Stimulated activated naive CD8-positive, alpha-beta T cell treated with anti-CD3 and anti-CD28 coated beads, Interleukin-15, Interleukin-2, amounts not matched to agents 100 ng/mL and 50 ng/mL, for 24 hours (primary cell): Measurements from ENCODE around the gene TRIM49C.
"Not testable (repeated sequence)": the region's sequence is repeated elsewhere in the genome, so short reads cannot be mapped to it uniquely, and the experiment has no call there.

Experiments used
- H3K27ac Mint-ChIP-seq: one replicate; pipeline ENCODE4 v1.8.0; 2021; ENCODE audit warnings: mild to moderate bottlenecking, mixed read lengths
- H3K27me3 Mint-ChIP-seq: one replicate; pipeline ENCODE4 v1.8.0; 2021; ENCODE audit warnings: mixed read lengths
- H3K36me3 Mint-ChIP-seq: one replicate; pipeline ENCODE4 v1.8.0; 2021; ENCODE audit warnings: low read depth, mixed read lengths
- H3K4me1 Mint-ChIP-seq: one replicate; pipeline ENCODE4 v1.8.0; 2021; ENCODE audit warnings: low read depth, mixed read lengths
- H3K4me3 Mint-ChIP-seq: one replicate; pipeline ENCODE4 v1.8.0; 2021; ENCODE audit warnings: mild to moderate bottlenecking, mixed read lengths
- H3K9me3 Mint-ChIP-seq: one replicate; pipeline ENCODE4 v1.8.0; 2021; ENCODE audit warnings: mixed read lengths

TRIM49C gene, protein sequence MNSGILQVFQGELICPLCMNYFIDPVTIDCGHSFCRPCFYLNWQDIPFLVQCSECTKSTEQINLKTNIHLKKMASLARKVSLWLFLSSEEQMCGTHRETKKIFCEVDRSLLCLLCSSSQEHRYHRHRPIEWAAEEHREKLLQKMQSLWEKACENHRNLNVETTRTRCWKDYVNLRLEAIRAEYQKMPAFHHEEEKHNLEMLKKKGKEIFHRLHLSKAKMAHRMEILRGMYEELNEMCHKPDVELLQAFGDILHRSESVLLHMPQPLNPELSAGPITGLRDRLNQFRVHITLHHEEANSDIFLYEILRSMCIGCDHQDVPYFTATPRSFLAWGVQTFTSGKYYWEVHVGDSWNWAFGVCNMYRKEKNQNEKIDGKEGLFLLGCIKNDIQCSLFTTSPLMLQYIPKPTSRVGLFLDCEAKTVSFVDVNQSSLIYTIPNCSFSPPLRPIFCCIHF

GRCh38 chr11:90030806-90031205, at the start of gene TRIM49C:
TRIM49C (plus strand) TSS chr11:90031106; CDS start chr11:90035212, 4,106 bp downstream.
- H3K27ac Mint-ChIP-seq, H3K4me3 Mint-ChIP-seq, H3K9me3 Mint-ChIP-seq, H3K27me3 Mint-ChIP-seq, H3K36me3 Mint-ChIP-seq, H3K4me1 Mint-ChIP-seq: not testable (repeated sequence)

GRCh38 chr11:90024184-90024583, 6.7 kb upstream of the TRIM49C start:
- not testable (repeated sequence) for H3K27ac Mint-ChIP-seq, H3K9me3 Mint-ChIP-seq, H3K4me3 Mint-ChIP-seq, H3K4me1 Mint-ChIP-seq, H3K27me3 Mint-ChIP-seq, H3K36me3 Mint-ChIP-seq

DNA sequence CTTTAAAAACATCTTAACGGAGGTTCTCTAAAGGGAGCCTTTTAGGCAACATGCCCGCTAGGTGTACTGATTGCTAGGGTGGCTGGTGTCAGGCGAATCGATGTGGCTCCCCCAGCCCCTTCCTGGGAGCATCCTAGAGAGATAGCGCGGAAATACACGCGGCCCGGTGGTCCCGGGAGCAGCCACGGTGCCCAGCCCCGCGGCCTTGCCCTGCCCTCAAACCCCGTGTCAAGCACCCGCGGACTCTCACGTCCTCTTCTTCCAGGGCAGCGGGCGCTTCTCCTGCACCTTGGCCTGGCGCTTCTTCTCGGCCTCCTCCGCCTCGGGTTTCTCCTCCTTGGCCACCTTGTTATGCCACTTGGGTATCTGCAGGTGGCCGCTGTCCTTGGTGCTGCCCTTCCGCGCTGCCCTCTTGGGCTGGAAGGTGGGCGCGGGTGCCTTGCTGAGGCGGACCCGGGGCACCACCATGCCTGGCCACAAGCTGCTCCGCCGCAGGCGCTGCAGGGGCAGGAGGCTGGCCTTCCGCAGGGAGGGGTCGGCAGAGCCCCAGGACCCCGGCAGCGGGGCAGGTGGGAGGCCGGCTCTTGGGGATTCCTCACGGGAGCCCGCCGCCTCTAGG, 20.8 kb downstream of the TRIM49C start:
- not testable (repeated sequence) for H3K9me3 Mint-ChIP-seq, H3K36me3 Mint-ChIP-seq, H3K27me3 Mint-ChIP-seq, H3K4me3 Mint-ChIP-seq, H3K4me1 Mint-ChIP-seq, H3K27ac Mint-ChIP-seq

DNA sequence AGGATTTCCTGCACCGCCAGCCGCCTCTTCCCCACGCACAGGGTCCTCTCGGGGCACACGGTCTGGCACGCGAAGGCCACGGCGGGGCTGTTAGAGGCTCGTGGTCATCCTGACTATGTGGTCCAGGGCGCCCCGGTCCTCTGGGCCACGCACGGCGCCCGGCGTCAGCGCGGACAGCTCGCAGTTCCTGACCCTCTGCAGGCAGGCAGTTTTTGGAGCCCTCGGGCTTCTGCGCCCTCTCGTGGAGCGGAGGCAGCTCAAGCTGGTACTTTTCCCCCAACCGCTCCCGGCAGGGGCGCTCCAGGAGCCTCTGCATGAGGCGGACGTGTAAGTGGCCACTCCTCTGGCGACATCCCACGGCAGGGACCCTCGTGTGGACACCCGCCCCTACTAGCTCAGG, 21.4 kb downstream of the TRIM49C start:
- not testable (repeated sequence) for H3K27ac Mint-ChIP-seq, H3K36me3 Mint-ChIP-seq, H3K4me1 Mint-ChIP-seq, H3K4me3 Mint-ChIP-seq, H3K27me3 Mint-ChIP-seq, H3K9me3 Mint-ChIP-seq

DNA sequence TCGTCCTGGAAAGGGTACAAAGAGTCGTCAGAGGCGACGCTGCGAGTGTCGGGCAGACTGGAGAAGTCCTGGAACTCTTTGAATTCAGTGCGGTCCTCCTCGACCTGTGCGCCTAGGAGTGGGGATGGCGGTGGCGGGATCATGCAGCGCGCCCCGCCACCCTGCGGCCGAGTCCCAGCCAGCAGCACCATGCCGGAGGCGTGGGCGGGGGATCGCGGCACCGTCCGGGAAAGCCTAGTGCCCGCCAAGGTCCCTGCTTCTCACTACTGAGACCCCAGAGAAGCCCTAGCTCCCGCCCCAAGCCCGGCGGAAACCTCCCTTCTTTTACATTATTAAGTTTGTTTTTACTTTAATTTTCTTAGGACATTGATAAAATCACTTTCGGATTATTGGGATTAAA, 22.6 kb downstream of the TRIM49C start:
- H3K9me3 Mint-ChIP-seq, H3K27ac Mint-ChIP-seq, H3K4me3 Mint-ChIP-seq, H3K4me1 Mint-ChIP-seq, H3K27me3 Mint-ChIP-seq, H3K36me3 Mint-ChIP-seq: not testable (repeated sequence)

DNA sequence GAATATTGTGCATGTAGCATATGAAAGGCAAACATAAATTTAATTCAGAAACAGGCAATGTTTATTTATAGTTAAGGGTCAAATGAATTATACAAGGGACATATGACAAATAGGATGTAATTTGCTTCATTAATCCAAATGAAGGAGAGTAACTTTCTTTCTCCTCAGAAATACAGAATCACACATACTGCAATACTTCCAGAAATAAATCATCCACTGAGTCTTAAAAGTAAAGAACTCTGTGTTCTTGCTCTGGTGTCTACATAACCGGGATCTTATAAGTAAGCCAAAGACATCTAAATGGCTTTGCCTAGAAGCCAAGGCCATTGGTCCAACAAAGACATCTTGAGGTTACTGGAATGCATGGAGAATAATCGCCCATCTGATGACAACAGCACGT, 54.7 kb downstream of the TRIM49C start, which contains the start of gene UBTFL1:
Gene UBTFL1 (plus strand): TSS at position 301 of the 400 bp plus-strand sequence. CDS start 0 bp downstream, at position 301.
- not testable (repeated sequence) for H3K36me3 Mint-ChIP-seq, H3K27ac Mint-ChIP-seq, H3K4me3 Mint-ChIP-seq, H3K27me3 Mint-ChIP-seq, H3K4me1 Mint-ChIP-seq, H3K9me3 Mint-ChIP-seq

DNA sequence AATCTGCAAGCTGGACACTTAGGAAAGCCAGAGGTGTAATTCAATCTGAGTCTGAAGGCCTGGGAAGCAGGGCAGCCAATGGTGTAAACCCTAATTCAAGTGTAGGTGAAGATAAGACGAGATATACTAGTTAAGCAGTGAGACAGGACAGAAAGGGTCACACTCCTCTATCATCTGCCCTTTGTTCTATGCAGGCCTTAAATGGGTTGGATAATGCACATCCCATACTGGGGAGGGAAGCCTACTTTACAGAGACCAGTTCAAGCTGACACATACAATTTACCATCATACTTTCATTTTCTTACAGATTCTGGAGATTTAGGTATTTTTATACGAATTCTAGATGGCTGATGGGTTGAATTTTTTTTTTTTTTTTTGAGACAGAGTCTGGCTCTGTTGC, 57.8 kb downstream of the TRIM49C start:
- H3K27ac Mint-ChIP-seq, H3K9me3 Mint-ChIP-seq, H3K36me3 Mint-ChIP-seq, H3K27me3 Mint-ChIP-seq, H3K4me1 Mint-ChIP-seq, H3K4me3 Mint-ChIP-seq: not testable (repeated sequence)
